HK-2 (cell line): ENCODE measurements around the gene OR12D3.
"Not testable (repeated sequence)": the region's sequence is repeated elsewhere in the genome, so short reads cannot be mapped to it uniquely, and the experiment has no call there.

Experiments used
- DNase-seq: peaks from one replicate; pipeline ENCODE4 v3.0.0-alpha.2; 2018; ENCODE audit not compliant: unreplicated experiment

OR12D3 gene

GRCh38 chr6:29375191-29375590, at the start of gene OR12D3:
Gene OR12D3 (minus strand): TSS chr6:29375291. CDS start chr6:29375287, 4 bp downstream.
- DNase-seq = no peak

- DNase-seq = no peak
These were observed 49.5 kb upstream of the OR12D3 start for GRCh38 chr6:29424575-29424974.

GRCh38 chr6:29424168-29424567, 49.1 kb upstream of the OR12D3 start:
- no peak for DNase-seq

- DNase-seq = no peak
These were observed 44.4 kb upstream of the OR12D3 start for GRCh38 chr6:29419516-29419915.

GRCh38 chr6:29414588-29414987, 39.5 kb upstream of the OR12D3 start, which contains the start of gene OR12D1:
Gene OR12D1 (plus strand): TSS chr6:29414928.
- DNase-seq = no peak

- no peak for DNase-seq
These were observed 28.7 kb upstream of the OR12D3 start for GRCh38 chr6:29403801-29404200.

- DNase-seq = no peak
These were observed 24.4 kb upstream of the OR12D3 start for GRCh38 chr6:29399525-29399924.

- no peak for DNase-seq
These were observed 20.2 kb upstream of the OR12D3 start, which contains the start of gene OR12D2 for GRCh38 chr6:29395331-29395730. Gene OR12D2 (plus strand): TSS chr6:29395631. CDS start chr6:29396700, 1,069 bp downstream.

- no peak for DNase-seq
These were observed 13.4 kb upstream of the OR12D3 start for GRCh38 chr6:29388533-29388932.

- no peak for DNase-seq
These were observed 912 bp upstream of the OR12D3 start for GRCh38 chr6:29376003-29376402.

- no peak for DNase-seq
These were observed 6.3 kb downstream of the OR12D3 start, which contains the start of gene OR5V1 for GRCh38 chr6:29368765-29369164. Gene OR5V1 (minus strand): TSS chr6:29368865. CDS start chr6:29356195, 12,670 bp downstream.

GRCh38 chr6:29355603-29356002, 19.5 kb downstream of the OR12D3 start:
- no peak for DNase-seq

GRCh38 chr6:29354980-29355379, 20.1 kb downstream of the OR12D3 start:
- no peak for DNase-seq

GRCh38 chr6:29349348-29349747, 25.7 kb downstream of the OR12D3 start:
- DNase-seq = not testable (repeated sequence)

- no peak for DNase-seq
These were observed 29.7 kb downstream of the OR12D3 start for GRCh38 chr6:29345380-29345779.

- no peak for DNase-seq
These were observed 38.8 kb downstream of the OR12D3 start for GRCh38 chr6:29336269-29336668.

- DNase-seq = no peak
These were observed 42.4 kb downstream of the OR12D3 start for GRCh38 chr6:29332676-29333075.

GRCh38 chr6:29325777-29326176, 49.3 kb downstream of the OR12D3 start:
- DNase-seq = no peak
